K562 (cell line): Measurements from ENCODE around the gene LRP1. TPM values are rescaled to one million over a fixed set of nuclear protein-coding genes. Genes with fewer than 3 reads are reported as not detected.
A peak's percentile ranks its signal among the peaks of the same experiment; 100 is the strongest.

Source experiments
- BCOR ChIP-seq: fragments of 450-650 bp; IDR thresholded peaks from 2 replicates; pipeline ENCODE4 v1.6.1; 2016
- BRD4 ChIP-seq: fragments of 200-600 bp; sonication (generic); IDR thresholded peaks from 2 replicates; pipeline ENCODE4 v1.6.1; 2017; ENCODE audit warnings: inconsistent platforms
- CBFA2T3 ChIP-seq: fragments of 450-650 bp; IDR thresholded peaks from 2 replicates; pipeline ENCODE4 v1.6.1; 2017
- CBFB ChIP-seq: sonication (generic); formaldehyde crosslinking; IDR thresholded peaks from 2 replicates; pipeline ENCODE4 v1.4.0; 2020; ENCODE audit warnings: mild to moderate bottlenecking, missing genetic modification reagents
- ELF1 ChIP-seq: fragments of 200-800 bp; sonication (Bioruptor generic); IDR thresholded peaks from 2 replicates; pipeline ENCODE4 v1.6.1; 2016; ENCODE audit warnings: missing genetic modification characterization, missing compliant biosample characterization
- ETV6 ChIP-seq, 3 experiments: fragments of 150-350 bp in 1 of 3; sonication (generic) in 1 of 3; formaldehyde crosslinking in 1 of 3; IDR thresholded peaks; 2 replicates each; pipeline versions ENCODE4 v1.6.1 to v1.8.0; 2014 to 2022; ENCODE audit warnings: borderline replicate concordance in 2 of 3, low read depth in 2 of 3, antibody characterized with exemption in 1 of 3, low read length in 1 of 3, mild to moderate bottlenecking in 1 of 3, missing genetic modification reagents in 1 of 3
- FOXK1 ChIP-seq: sonication (generic); formaldehyde crosslinking; IDR thresholded peaks from 2 replicates; pipeline ENCODE4 v1.8.0; 2022; ENCODE audit warnings: missing genetic modification reagents, mild to moderate bottlenecking, borderline replicate concordance
- FUS ChIP-seq: fragments of 200-400 bp; formaldehyde crosslinking; optimal IDR thresholded peaks from 2 replicates; pipeline ENCODE3; 2017; ENCODE audit warnings: low read depth, low read length
- GTF2F1 ChIP-seq: IDR thresholded peaks from 2 replicates; pipeline ENCODE4 v1.6.1; 2011; ENCODE audit warnings: low read depth, low read length, improper control_type of control experiment
- HBP1 ChIP-seq: fragments of 450-650 bp; formaldehyde crosslinking; IDR thresholded peaks from 2 replicates; pipeline ENCODE4 v1.4.0; 2022; ENCODE audit warnings: missing genetic modification characterization
- MAFF ChIP-seq: IDR thresholded peaks from 2 replicates; pipeline ENCODE4 v1.6.1; 2012; ENCODE audit warnings: low read length, improper control_type of control experiment
- MAFK ChIP-seq: IDR thresholded peaks from 2 replicates; pipeline ENCODE4 v1.6.1; 2011; ENCODE audit warnings: low read length, improper control_type of control experiment
- PURB ChIP-seq: sonication (generic); formaldehyde crosslinking; IDR thresholded peaks from 2 replicates; pipeline ENCODE4 v1.9.0; 2021; ENCODE audit warnings: low read depth, mild to moderate bottlenecking, missing genetic modification reagents
- RBM39 ChIP-seq: fragments of 200-400 bp; formaldehyde crosslinking; optimal IDR thresholded peaks from 2 replicates; pipeline ENCODE3; 2018; ENCODE audit warnings: low read depth, low read length
- RNF2 ChIP-seq: sonication (generic); IDR thresholded peaks from 2 replicates; pipeline ENCODE4 v1.6.1; 2016
- SAFB2 ChIP-seq: fragments of 200-400 bp; formaldehyde crosslinking; IDR thresholded peaks from 2 replicates; pipeline ENCODE4 v1.6.1; 2018; ENCODE audit warnings: borderline replicate concordance, low read length, low read depth, moderate library complexity; ENCODE audit not compliant: severe bottlenecking
- SIN3B ChIP-seq: fragments of 450-650 bp; IDR thresholded peaks from 2 replicates; pipeline ENCODE4 v1.6.1; 2017; ENCODE audit warnings: low read depth, mild to moderate bottlenecking, moderate library complexity
- SRF ChIP-seq, 2 experiments: fragments of 250-450, 450-650 bp in 1 of 2; sonication (Bioruptor Pico) in 1 of 2; sonication (generic) in 1 of 2; formaldehyde crosslinking; IDR thresholded peaks; 2 replicates each; pipeline versions ENCODE4 v1.5.0 to v1.5.1; 2020 to 2022; ENCODE audit warnings: mild to moderate bottlenecking in 1 of 2, missing genetic modification reagents in 1 of 2
- ZC3H4 ChIP-seq: sonication (generic); formaldehyde crosslinking; IDR thresholded peaks from 2 replicates; pipeline ENCODE4 v1.9.0; 2021; ENCODE audit warnings: missing genetic modification reagents, borderline replicate concordance
- ZNF699 ChIP-seq: fragments of 250-450 bp; sonication (Bioruptor Pico); IDR thresholded peaks from 2 replicates; pipeline ENCODE4 v1.8.0; 2021; ENCODE audit warnings: mild to moderate bottlenecking, moderate library complexity; ENCODE audit not compliant: insufficient replicate concordance
- polyA plus RNA-seq, 8 experiments: library from polyadenylated mRNA; depleted of rRNA in 4 of 8; stranded (reverse) in 5 of 8; unstranded in 3 of 8; fragments of >200 nt; fragmentation: Nextera tagmentation in 2 of 8; fragmentation: Illumina TruSeq in 1 of 8; extraction: Ambion mirVana in 2 of 8; extraction: Trizol in 1 of 8; gene quantifications; 2 replicates each; pipeline versions ENCODE4 v1.2.1 to v1.2.3, GENCODE V29; 2011 to 2014; ENCODE audit warnings: inconsistent platforms in 1 of 8, missing spikeins in 1 of 8
- total RNA-seq, 7 experiments: library from RNA; depleted of rRNA in 6 of 7; stranded (reverse); fragments of >200 nt in 6 of 7; fragmentation: Illumina TruSeq in 2 of 7; extraction: Trizol in 2 of 7; gene quantifications; 2 replicates each; pipeline versions ENCODE4 v1.2.1 to v1.2.3, GENCODE V29; 2011 to 2021; ENCODE audit warnings: low replicate concordance in 1 of 7
- TF ChIP-seq, protein P1 (sequence below): fragments of 450-650 bp; IDR thresholded peaks from 2 replicates; pipeline ENCODE4 v1.6.1; 2016; ENCODE audit warnings: antibody characterized with exemption
- TF ChIP-seq, protein P2 (sequence below): sonication (generic); formaldehyde crosslinking; IDR thresholded peaks from 2 replicates; pipeline ENCODE4 v1.8.0; 2022; ENCODE audit warnings: missing genetic modification reagents, mild to moderate bottlenecking, borderline replicate concordance
- TF ChIP-seq, protein P3 (sequence below), 2 experiments: fragments of 450-650 bp; conservative IDR thresholded peaks; 2 replicates each; pipeline ENCODE4 v1.6.1; 2017; ENCODE audit warnings: mild to moderate bottlenecking in 2 of 2, moderate library complexity in 2 of 2

The LRP1 gene
- total and polyA plus RNA-seq, 9 of the 15 experiments (the other 6 are each of a cell fraction or from before 2014, with no cell fraction given) = 0.04 to 0.64 (median 0.19) TPM; not detected in 2

- TF ChIP-seq CBFB (CRISPR knock-in tag) = no peak
- TF ChIP-seq RBM39 = no peak
- no peak for TF ChIP-seq PURB (CRISPR knock-in tag)
- TF ChIP-seq, protein P1, sequence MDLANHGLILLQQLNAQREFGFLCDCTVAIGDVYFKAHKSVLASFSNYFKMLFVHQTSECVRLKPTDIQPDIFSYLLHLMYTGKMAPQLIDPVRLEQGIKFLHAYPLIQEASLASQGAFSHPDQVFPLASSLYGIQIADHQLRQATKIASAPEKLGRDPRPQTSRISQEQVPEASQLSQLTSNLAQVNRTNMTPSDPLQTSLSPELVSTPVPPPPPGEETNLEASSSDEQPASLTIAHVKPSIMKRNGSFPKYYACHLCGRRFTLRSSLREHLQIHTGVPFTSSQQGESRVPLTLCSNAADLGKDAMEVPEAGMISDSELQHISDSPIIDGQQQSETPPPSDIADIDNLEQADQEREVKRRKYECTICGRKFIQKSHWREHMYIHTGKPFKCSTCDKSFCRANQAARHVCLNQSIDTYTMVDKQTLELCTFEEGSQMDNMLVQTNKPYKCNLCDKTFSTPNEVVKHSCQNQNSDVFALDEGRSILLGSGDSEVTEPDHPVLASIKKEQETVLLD = no peak
- TF ChIP-seq ELF1 (tag) = no peak
- no peak for TF ChIP-seq ZC3H4
- TF ChIP-seq CBFA2T3 = no peak
- 0 out of 2 replicates have a peak, but pooled peaks have one; percentile 9 for TF ChIP-seq BCOR
- TF ChIP-seq FOXK1 (CRISPR knock-in tag) = no peak
- TF ChIP-seq GTF2F1 = no peak
- 0 out of 2 replicates have a peak, but pooled peaks have one; percentile 11 for TF ChIP-seq RNF2
- TF ChIP-seq FUS = no peak
- TF ChIP-seq HBP1 = no peak
- TF ChIP-seq, protein P2, sequence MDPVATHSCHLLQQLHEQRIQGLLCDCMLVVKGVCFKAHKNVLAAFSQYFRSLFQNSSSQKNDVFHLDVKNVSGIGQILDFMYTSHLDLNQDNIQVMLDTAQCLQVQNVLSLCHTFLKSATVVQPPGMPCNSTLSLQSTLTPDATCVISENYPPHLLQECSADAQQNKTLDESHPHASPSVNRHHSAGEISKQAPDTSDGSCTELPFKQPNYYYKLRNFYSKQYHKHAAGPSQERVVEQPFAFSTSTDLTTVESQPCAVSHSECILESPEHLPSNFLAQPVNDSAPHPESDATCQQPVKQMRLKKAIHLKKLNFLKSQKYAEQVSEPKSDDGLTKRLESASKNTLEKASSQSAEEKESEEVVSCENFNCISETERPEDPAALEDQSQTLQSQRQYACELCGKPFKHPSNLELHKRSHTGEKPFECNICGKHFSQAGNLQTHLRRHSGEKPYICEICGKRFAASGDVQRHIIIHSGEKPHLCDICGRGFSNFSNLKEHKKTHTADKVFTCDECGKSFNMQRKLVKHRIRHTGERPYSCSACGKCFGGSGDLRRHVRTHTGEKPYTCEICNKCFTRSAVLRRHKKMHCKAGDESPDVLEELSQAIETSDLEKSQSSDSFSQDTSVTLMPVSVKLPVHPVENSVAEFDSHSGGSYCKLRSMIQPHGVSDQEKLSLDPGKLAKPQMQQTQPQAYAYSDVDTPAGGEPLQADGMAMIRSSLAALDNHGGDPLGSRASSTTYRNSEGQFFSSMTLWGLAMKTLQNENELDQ (CRISPR knock-in tag) = no peak
- TF ChIP-seq ETV6 (IDR thresholded peaks at IDR 0.05; ENCODE audit: borderline replicate concordance in 1 of 2, low read depth in 2 of 2, low read length in 1 of 2) = no peak
- no peak for TF ChIP-seq ETV6 (CRISPR knock-in tag; IDR thresholded peaks at IDR 0.05; ENCODE audit: borderline replicate concordance)
- no peak for TF ChIP-seq MAFK
- no peak for TF ChIP-seq SIN3B
- no peak for TF ChIP-seq SAFB2
- TF ChIP-seq, protein P3, sequence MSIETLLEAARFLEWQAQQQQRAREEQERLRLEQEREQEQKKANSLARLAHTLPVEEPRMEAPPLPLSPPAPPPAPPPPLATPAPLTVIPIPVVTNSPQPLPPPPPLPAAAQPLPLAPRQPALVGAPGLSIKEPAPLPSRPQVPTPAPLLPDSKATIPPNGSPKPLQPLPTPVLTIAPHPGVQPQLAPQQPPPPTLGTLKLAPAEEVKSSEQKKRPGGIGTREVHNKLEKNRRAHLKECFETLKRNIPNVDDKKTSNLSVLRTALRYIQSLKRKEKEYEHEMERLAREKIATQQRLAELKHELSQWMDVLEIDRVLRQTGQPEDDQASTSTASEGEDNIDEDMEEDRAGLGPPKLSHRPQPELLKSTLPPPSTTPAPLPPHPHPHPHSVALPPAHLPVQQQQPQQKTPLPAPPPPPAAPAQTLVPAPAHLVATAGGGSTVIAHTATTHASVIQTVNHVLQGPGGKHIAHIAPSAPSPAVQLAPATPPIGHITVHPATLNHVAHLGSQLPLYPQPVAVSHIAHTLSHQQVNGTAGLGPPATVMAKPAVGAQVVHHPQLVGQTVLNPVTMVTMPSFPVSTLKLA (conservative IDR thresholded peaks at IDR 0.05) = no peak
- TF ChIP-seq ZNF699 (CRISPR knock-in tag) = no peak
- TF ChIP-seq SRF (CRISPR knock-in tag; IDR thresholded peaks at IDR 0.05) = no peak
- no peak for TF ChIP-seq MAFF
- TF ChIP-seq BRD4 = 0 out of 2 replicates have a peak, but pooled peaks have one; percentile 26
Measured at GRCh38 chr12:57087691-57088353, 40.5 kb upstream of the LRP1 start (continued).
